ENCODE measurements around the gene HACD3. TPM values are rescaled to one million over a fixed set of nuclear protein-coding genes. Genes with fewer than 3 reads are reported as not detected.

Gene HACD3
- total RNA-seq = 85.0 and 102 TPM in 2 replicates

DNA sequence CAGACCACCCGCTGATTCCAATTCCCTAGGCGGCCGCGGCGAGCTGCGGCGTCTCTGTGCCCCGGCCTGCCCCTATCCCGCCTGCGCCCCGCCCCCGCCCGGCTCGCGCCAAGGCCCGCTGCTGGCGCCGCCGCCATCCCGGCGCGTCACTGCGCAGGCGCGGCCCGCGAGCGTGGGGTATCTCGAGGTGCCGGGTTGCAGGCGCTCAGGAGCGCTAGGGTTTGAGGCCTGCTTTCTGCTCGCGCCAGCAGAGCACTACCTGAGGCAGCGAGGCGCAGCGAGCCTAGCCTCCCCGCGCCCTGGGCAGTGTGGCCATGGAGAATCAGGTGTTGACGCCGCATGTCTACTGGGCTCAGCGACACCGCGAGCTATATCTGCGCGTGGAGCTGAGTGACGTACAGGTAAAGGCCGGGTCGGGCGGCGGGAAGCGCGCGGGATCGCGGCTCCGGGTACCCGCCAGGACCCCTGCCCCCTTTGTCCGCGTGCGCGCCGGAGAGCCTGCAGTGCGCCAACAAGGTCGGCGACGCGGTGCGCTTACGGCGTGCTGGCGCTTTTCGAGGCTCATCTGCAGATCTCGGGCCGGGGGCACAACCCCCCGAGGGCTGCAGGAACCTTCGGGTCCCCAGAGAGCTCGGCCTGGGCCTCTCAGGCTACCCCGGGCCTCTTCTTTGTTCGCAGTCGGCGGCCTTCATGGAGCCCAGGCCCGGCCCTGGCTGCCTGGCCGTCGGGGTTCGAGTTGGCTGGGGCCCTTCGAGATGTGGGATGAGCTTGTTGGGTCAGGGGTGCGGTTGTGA, at the start of gene HACD3:
TSS of gene HACD3 (plus strand) at position 146 of the 794 bp plus-strand sequence. CDS start at position 315, 169 bp downstream.

GRCh38 chr15:65516997-65517865, 13.0 kb upstream of the HACD3 start, which contains the start of gene DPP8:
Gene DPP8 (minus strand): TSS chr15:65517689. CDS start chr15:65512553, 5,136 bp downstream.

DNA sequence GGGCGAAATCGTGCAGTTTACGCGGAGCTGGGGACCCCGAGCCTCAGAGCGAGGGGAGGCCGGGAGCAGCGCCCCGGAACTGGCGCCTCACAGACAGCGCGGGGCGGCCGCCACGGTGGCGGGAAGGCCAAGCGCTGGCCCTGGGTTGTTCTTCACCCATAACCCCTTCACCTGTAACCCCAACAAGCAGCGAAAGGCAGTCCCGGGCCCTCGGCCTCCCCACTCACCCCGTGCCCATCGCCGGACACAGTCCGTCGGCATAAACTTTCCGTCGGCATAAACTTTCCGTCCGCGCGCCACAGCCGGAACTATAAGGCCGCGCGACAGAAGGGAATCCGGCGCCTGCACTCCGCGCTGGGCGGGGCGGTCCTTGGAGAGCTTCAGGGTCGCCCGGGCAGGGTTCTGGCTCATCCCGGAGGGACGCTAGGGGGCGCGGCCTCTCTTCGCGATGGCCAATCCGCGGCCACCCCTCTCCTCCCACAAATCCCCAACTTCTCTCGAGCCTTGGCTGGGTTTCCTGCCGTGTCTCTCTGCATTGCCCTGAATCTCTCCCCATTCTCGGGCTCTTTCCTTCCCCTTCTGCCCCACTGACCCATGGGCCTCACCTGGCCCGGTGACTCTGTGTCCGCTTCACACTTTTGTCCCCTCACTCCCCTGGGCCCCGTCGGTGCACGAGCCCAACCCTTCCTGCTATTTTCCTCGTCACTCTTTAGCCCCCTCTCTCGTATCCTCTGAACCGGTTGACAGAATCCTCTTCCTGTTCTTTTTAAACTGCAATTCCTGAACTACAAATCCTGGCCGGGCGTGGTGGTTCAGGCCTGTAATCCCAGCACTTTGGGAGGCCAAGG, 80.8 kb downstream of the HACD3 start, which contains the start of gene INTS14:
TSS of gene INTS14 (minus strand) at position 261 of the 848 bp plus-strand sequence. CDS start 3,751 bp downstream, outside the sequence.

GRCh38 chr15:65621638-65622037, 91.4 kb downstream of the HACD3 start, which contains the start of gene SLC24A1:
Gene SLC24A1 (plus strand): TSS chr15:65621938. CDS start chr15:65624081, 2,143 bp downstream.

Other genes starting within 250 kb of the HACD3 start
- gene PARP16, start 243.6 kb upstream of the HACD3 start, total RNA-seq = 2.2 and 2.6 TPM in 2 replicates
- not detected in 2 replicates for gene RNU5A-1, start 234.4 kb upstream of the HACD3 start, total RNA-seq
- not detected in 2 replicates for gene RNU5B-1, start 225.8 kb upstream of the HACD3 start, total RNA-seq
- gene IGDCC3, start 152.5 kb upstream of the HACD3 start, total RNA-seq = not detected in 2 replicates
- gene IGDCC4, start 107.5 kb upstream of the HACD3 start, total RNA-seq = under 0.01 and 5.3 TPM in 2 replicates
- gene DPP8, start 12.8 kb upstream of the HACD3 start, total RNA-seq = 40.3 and 42.9 TPM in 2 replicates
- 32.0 and 54.6 TPM in 2 replicates for gene INTS14, start 80.7 kb downstream of the HACD3 start, total RNA-seq
- 2.9 and 3.0 TPM in 2 replicates for gene SLC24A1, start 91.5 kb downstream of the HACD3 start, total RNA-seq